ENCODE results near the gene DHRS12. TPM values are rescaled to one million over a fixed set of nuclear protein-coding genes. Genes with fewer than 3 reads are reported as not detected.

Gene DHRS12
- total RNA-seq, 4 donors from 2014 or later, result 8.1 to 21.7 (median 12.5) TPM

GRCh38 chr13:51821606-51822005 is 17.6 kb upstream of the DHRS12 start:
- H3K36me3 ChIP-seq, result no peaks in the 10 kb centered on the region
- H3K9me3 ChIP-seq, result no peaks in the 10 kb centered on the region
- peak overlapping the region in 2 of 4 donors; percentile 35 to 70 for H3K27ac ChIP-seq
- no peak for TF ChIP-seq CTCF (IDR thresholded peaks at IDR 0.05)
- no peak for TF ChIP-seq POLR2A (IDR thresholded peaks at IDR 0.05)
- peaks cover 0 to 21% (median 5%) of the 10 kb centered on the region in 4 donors for H3K4me1 ChIP-seq
- peak in 1 of 3 donors; percentile 59 for DNase-seq
- no peak overlapping the region for H3K4me3 ChIP-seq
- no peaks in the 10 kb centered on the region for H3K27me3 ChIP-seq

- Histone ChIP-seq H3K27ac (no peak overlapping the region), H3K27me3 (no peaks in the 10 kb centered on the region), H3K9me3 (no peaks in the 10 kb centered on the region), H3K36me3 (no peaks in the 10 kb centered on the region), H3K4me3 (no peak overlapping the region), H3K4me1 (peaks cover 0 to 21% (median 7%) of the 10 kb centered on the region in 4 donors)
- no peak for TF ChIP-seq POLR2A (IDR thresholded peaks at IDR 0.05)
- no peak for TF ChIP-seq CTCF (IDR thresholded peaks at IDR 0.05)
- no peak for DNase-seq
Observed at GRCh38 chr13:51820016-51820597, 16.1 kb upstream of the DHRS12 start.

- Histone ChIP-seq H3K4me3 (no peak overlapping the region), H3K27ac (no peak overlapping the region), H3K36me3 (no peaks in the 10 kb centered on the region), H3K27me3 (no peaks in the 10 kb centered on the region), H3K4me1 (peaks cover 0 to 15% (median 10%) of the 10 kb centered on the region in 4 donors), H3K9me3 (no peaks in the 10 kb centered on the region)
- DNase-seq, result no peak
- no peak for TF ChIP-seq POLR2A (IDR thresholded peaks at IDR 0.05)
Observed at GRCh38 chr13:51819544-51819943, 15.6 kb upstream of the DHRS12 start.

GRCh38 chr13:51818781-51819511 is 15.0 kb upstream of the DHRS12 start:
- H3K9me3 ChIP-seq, result no peaks in the 10 kb centered on the region
- no peak for DNase-seq
- H3K4me3 ChIP-seq, result no peak overlapping the region
- no peaks in the 10 kb centered on the region for H3K27me3 ChIP-seq
- H3K36me3 ChIP-seq, result no peaks in the 10 kb centered on the region
- H3K4me1 ChIP-seq, result peaks cover 0 to 15% (median 10%) of the 10 kb centered on the region in 4 donors
- no peak for TF ChIP-seq POLR2A (IDR thresholded peaks at IDR 0.05)
- no peak for TF ChIP-seq CTCF (IDR thresholded peaks at IDR 0.05)
- no peak overlapping the region for H3K27ac ChIP-seq

- Histone ChIP-seq H3K36me3 (no peaks in the 10 kb centered on the region), H3K9me3 (no peaks in the 10 kb centered on the region), H3K4me1 (peaks cover 0 to 15% (median 10%) of the 10 kb centered on the region in 4 donors), H3K4me3 (no peak overlapping the region), H3K27ac (no peak overlapping the region), H3K27me3 (no peaks in the 10 kb centered on the region)
- TF ChIP-seq CTCF (IDR thresholded peaks at IDR 0.05), result no peak
- no peak for TF ChIP-seq POLR2A (IDR thresholded peaks at IDR 0.05)
- DNase-seq, result no peak
Observed at GRCh38 chr13:51818276-51818675, 14.3 kb upstream of the DHRS12 start.

- Histone ChIP-seq H3K4me3 (no peak overlapping the region), H3K27me3 (no peaks in the 10 kb centered on the region), H3K36me3 (no peaks in the 10 kb centered on the region), H3K27ac (no peak overlapping the region), H3K9me3 (no peaks in the 10 kb centered on the region), H3K4me1 (peaks cover 0 to 14% (median 7%) of the 10 kb centered on the region in 4 donors)
- TF ChIP-seq POLR2A (IDR thresholded peaks at IDR 0.05) (no peak), CTCF (IDR thresholded peaks at IDR 0.05) (no peak)
- DNase-seq, result no peak
Observed at GRCh38 chr13:51817717-51818116, 13.8 kb upstream of the DHRS12 start.

Data from Peyer's patch (tissue), 4 donors.